ENCODE results near the gene COLEC12.

- TF ChIP-seq EP300 (IDR thresholded peaks at IDR 0.05) (no peak), CTCF (IDR thresholded peaks at IDR 0.05) (no peak), POLR2A (IDR thresholded peaks at IDR 0.05) (no peak)
Measured at GRCh38 chr18:310042-310441, 190.5 kb downstream of the COLEC12 start.
